NCI-H2171 (cell line): Measurements from ENCODE around the gene LRRC10.

Source experiments
- DNase-seq: peaks from one replicate; lab custom pipeline; 2025; lab: John Stamatoyannopoulos, UW

The LRRC10 gene

GRCh38 chr12:69570000-69570516 is 40.6 kb downstream of the LRRC10 start:
- no peak for DNase-seq

GRCh38 chr12:69569236-69569635 is 41.5 kb downstream of the LRRC10 start:
- DNase-seq: no peak

- DNase-seq: no peak
These were observed 44.1 kb downstream of the LRRC10 start for GRCh38 chr12:69566603-69567002.

GRCh38 chr12:69563166-69563762 is 47.4 kb downstream of the LRRC10 start:
- DNase-seq: no peak
